HG02588 (cell line): ENCODE data around the gene HINFP.
"Not testable (repeated sequence)": the region's sequence is repeated elsewhere in the genome, so short reads cannot be mapped to it uniquely, and the experiment has no call there.

Source experiments
- ATAC-seq: cut with Tn5 transposase; IDR thresholded peaks from one replicate; pipeline ENCODE4 v1.9.1; 2021; ENCODE audit warnings: mild to moderate bottlenecking, moderate library complexity; ENCODE audit not compliant: unreplicated experiment

HINFP gene

DNA sequence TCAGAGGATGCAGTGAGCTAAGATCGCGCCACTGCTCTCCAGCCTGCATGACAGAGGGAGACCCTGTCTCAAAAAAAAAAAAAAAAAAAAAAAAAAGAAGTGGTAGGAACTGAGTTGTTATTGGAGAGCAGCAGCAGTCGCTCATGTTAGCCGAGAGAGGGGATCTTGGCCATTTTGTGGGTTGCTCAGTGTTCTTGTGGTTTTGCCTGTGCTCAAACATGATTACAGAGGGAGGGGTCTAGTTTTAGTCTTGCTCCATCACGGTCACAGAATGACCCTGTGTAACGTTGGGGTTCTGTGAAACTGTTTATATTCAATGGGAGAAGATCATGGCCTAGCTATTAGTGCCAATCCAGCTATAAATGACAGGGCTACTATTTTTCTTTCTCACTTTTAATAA, 21.7 kb upstream of the HINFP start:
- no peak for ATAC-seq

- no peak for ATAC-seq
Measured at GRCh38 chr11:119100246-119100970, 21.0 kb upstream of the HINFP start.

- peak; percentile 10 for ATAC-seq
Measured at GRCh38 chr11:119100994-119101758, 20.2 kb upstream of the HINFP start.

- peak; percentile 80 for ATAC-seq
Measured at GRCh38 chr11:119101759-119102423, 19.5 kb upstream of the HINFP start, which contains the start of gene DPAGT1. Gene DPAGT1 (minus strand): TSS chr11:119101853. CDS start chr11:119101655, 198 bp downstream.

- ATAC-seq: not testable (repeated sequence)
Measured at GRCh38 chr11:119103161-119103664, 18.2 kb upstream of the HINFP start.

DNA sequence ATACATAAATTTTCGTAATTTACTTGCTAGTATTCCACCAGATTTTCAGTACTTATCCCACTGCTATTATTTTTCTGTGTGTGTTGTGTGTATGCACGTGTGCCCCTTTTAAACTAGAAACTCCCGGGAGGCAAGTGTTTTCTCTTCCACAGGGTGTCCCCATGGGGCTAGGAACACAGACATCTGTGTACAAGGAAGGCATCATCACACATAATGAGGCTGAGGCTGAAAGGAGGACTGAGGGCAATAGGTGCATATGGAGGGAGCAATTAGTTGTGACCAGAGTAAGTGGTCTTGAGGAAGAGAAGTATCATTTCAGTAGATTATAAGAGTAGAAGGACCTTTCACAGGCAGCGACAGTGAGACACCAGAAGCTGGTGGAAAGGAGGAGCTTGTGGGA, 17.6 kb upstream of the HINFP start:
- no peak for ATAC-seq

DNA sequence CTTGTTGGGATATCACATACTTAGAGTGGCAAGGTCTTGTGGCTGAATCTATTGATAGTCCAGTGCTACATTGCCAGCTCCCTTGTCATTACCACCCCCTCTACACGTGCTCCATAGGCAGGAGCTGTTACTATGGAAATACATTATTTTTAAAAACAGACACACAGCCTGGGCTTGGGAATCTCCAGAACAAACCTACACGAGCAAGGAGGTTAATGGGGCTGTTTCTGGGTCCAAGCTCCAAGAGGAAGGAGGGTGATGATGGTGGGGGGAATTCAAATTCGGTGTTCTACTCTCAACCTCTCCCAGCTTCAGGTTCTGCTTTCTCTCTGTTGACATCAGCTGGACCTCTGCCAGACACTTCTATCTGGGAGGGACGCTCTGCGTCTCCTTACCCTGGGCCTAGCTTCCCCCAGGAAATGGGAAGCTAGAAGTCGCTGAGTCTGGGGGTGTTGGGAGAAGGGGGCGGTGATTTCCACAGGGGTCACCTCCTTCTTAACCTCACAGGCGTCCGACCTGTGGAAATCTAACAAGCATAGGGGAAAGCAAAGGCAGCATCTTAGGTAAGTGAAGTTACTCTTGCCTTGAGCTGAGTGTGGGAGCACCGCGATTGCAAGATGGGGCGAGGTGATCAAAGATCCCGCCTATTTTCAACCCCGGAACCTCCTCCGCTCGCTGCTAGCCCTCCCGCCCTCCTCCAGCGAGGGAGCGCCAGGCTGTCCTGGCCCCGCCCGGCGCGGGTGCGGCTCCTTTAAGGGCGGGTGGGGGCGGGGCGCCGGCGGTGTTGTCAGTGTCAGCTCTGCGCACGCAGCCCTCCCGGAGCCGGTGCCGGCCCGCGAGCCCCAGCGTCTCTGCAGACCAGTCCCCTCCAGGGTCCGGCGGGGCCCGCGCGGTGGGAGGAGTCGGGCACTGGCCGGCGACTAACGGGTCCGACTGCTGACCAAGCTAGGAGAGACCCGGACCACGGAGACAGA, 14.5 kb upstream of the HINFP start, which contains the start of gene C2CD2L:
TSS of gene C2CD2L (plus strand) at position 781 of the 974 bp plus-strand sequence. CDS start 398 bp downstream, outside the sequence.
- ATAC-seq: peak; percentile 79

DNA sequence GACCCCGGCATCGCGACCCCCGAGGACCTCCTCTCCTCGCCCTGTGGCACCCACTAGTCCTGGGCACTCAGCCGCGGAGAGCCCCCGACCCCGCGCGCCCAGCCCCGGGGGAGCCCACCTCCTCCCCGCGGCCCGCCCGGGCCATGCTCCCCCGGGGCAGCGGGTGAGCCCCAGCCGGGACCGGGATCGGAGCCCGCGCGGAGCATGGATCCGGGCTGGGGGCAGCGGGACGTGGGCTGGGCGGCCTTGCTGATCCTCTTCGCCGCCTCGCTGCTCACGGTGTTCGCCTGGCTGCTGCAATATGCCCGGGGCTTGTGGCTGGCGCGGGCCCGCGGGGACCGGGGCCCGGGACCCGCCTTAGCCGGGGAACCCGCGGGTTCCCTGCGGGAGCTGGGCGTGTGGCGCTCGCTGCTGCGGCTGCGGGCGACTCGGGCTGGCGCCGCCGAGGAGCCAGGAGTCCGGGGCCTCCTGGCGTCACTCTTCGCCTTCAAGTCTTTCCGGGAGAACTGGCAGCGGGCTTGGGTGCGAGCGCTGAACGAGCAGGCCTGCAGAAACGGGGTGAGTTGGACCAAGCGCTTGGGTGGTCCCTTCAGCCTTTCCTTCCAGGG, 13.7 kb upstream of the HINFP start:
- ATAC-seq: peak; percentile 26

DNA sequence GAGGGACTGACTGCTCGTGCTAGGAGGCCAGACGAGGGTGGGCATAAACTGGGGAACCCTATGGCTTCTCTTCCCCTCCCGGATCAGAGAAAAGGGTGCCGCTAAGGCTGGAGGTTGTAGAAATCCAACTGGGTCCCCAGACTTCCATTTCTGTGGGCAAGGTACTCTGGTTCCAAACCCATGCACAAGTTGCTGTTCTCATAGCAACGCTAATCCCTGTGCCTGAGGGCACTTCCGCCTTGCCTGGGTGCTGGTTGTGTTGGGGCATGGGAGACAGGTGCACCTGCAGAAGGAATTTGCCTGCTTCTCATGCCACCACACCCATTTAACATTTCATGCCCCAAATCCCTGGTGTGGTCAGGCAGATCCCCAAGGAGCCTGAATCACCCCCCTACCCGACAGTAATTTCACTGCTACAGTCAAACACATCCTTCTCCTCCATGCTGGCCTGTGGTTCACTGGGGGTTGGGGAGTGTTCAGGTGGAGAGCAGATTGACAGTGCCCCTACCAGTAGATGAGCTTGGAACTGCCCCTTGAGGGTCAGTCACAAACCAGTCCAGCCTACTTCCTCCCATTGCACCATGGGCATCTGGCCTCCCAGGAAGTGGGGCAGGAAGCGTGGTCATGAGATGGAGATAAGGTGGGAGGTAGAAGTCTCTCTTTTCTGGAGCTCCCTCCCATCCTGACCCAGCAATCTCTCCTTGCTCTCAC, 13.1 kb upstream of the HINFP start:
- ATAC-seq: no peak

GRCh38 chr11:119108857-119109221, 12.5 kb upstream of the HINFP start:
- ATAC-seq: no peak

GRCh38 chr11:119109843-119110242, 11.5 kb upstream of the HINFP start:
- no peak for ATAC-seq

DNA sequence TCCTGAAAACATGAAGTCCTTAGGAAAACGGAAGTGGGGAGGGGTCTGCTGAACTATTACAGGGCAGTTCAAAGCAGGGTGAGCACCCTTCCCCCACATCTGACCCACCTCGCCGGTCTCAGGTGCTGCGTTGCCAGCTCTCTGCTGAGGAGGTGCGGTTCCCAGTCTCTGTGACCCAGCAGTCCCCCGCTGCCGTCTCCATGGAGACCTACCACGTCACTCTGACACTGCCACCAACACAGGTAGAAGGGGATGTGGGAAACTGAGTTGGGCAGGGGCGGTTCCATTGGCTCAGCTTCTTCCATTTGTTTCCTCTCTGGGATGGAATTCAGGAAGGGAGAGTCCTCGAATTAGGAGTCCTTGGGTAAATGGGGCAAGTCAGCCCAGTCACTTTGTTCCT, 10.9 kb upstream of the HINFP start:
- no peak for ATAC-seq

DNA sequence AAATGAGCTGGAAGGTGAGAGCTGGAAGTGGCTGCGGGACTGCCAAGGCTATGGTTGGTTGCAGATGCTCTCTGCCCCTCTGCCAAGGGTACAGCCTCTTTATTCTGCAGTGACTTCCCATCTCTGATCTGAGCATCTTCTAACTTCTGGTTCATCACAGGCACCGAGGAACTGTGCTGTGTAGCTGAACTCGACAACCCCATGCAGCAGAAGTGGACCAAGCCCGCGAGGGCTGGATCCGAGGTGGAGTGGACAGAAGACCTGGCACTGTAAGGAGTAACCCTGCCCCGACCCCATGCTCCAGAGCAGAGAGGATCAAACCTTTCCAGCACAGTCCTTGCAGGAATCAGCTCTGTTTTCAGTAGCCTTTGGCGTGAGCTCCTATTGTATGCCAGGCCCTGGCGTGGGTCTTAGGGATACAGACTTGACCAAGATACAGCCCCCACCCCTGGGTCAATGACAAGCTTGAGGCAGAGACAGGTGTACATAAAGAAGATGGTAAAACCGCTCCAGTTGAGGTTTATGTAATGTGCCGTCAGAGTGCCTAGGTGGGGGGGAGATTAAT, 9.9 kb upstream of the HINFP start:
- ATAC-seq: no peak

- no peak for ATAC-seq
Measured at GRCh38 chr11:119112314-119113020, 8.9 kb upstream of the HINFP start.

- no peak for ATAC-seq
Measured at GRCh38 chr11:119113716-119114115, 7.7 kb upstream of the HINFP start.

- no peak for ATAC-seq
Measured at GRCh38 chr11:119114351-119114750, 7.0 kb upstream of the HINFP start.

DNA sequence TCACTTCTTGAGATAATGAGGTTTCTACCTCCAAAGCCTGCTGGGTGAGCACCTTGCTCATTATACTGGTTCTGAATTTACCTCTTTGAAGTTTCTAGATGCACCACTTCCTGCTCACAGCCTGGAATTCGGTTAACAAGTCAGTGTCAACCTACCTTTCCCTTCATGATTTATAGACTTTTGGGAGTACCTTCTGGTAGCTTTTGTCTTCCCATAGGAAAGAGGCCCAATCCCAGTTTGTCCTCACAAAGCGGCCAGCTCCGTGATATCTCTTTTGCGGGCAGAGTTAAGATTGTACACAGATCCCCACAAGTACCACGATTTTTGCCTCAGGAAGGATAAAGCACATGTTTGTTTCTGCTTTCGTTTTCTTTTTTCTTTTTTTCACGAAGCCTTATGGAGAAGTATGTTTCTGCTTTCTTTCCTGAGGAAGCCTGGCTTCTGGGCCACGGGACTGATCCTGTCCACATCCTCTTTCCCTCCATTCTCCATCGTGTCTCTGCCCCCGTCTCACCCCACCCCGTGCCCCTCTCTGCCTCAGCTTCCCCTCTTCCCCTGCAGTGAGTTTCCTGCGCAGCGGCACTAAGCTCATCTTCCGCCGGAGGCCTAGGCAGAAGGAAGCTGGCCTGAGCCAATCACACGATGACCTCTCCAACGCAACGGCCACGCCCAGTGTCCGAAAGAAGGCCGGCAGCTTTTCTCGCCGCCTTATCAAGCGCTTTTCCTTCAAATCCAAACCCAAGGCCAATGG, 5.7 kb upstream of the HINFP start:
- no peak for ATAC-seq

GRCh38 chr11:119116235-119116594, 5.2 kb upstream of the HINFP start:
- no peak for ATAC-seq
